ENCODE data around the gene SURF4.
A peak's percentile ranks its signal among the peaks of the same experiment; 100 is the strongest.
"Not testable (repeated sequence)": the region's sequence is repeated elsewhere in the genome, so short reads cannot be mapped to it uniquely, and the experiment has no call there.

The SURF4 gene

GRCh38 chr9:133396952-133397351 is 21.1 kb upstream of the SURF4 start:
- peak; percentile 45; the same call in 1 of the 2 replicates for TF ChIP-seq CTCF (conservative IDR thresholded peaks at IDR 0.05)
- no peak overlapping the region for H3K27ac ChIP-seq

- no peak overlapping the region for H3K27ac ChIP-seq
- no peak for TF ChIP-seq CTCF (conservative IDR thresholded peaks at IDR 0.05)
Measured at GRCh38 chr9:133394687-133395271, 18.9 kb upstream of the SURF4 start.

- H3K27ac ChIP-seq, result no peak overlapping the region
- no peak for TF ChIP-seq CTCF (conservative IDR thresholded peaks at IDR 0.05)
Measured at GRCh38 chr9:133393399-133393798, 17.5 kb upstream of the SURF4 start.

GRCh38 chr9:133392308-133392707 is 16.4 kb upstream of the SURF4 start:
- H3K27ac ChIP-seq, result not testable (repeated sequence)

- not testable (repeated sequence) for H3K27ac ChIP-seq
Measured at GRCh38 chr9:133391449-133391848, 15.6 kb upstream of the SURF4 start.

- H3K27ac ChIP-seq, result no peak overlapping the region
- no peak for TF ChIP-seq CTCF (conservative IDR thresholded peaks at IDR 0.05)
Measured at GRCh38 chr9:133390713-133391112, 14.9 kb upstream of the SURF4 start.

- H3K27ac ChIP-seq, result no peak overlapping the region
- TF ChIP-seq CTCF (conservative IDR thresholded peaks at IDR 0.05), result no peak
Measured at GRCh38 chr9:133389562-133389961, 13.7 kb upstream of the SURF4 start.

- no peak overlapping the region for H3K27ac ChIP-seq
- no peak for TF ChIP-seq CTCF (conservative IDR thresholded peaks at IDR 0.05)
Measured at GRCh38 chr9:133389025-133389557, 13.2 kb upstream of the SURF4 start.

GRCh38 chr9:133387680-133388079 is 11.8 kb upstream of the SURF4 start:
- H3K27ac ChIP-seq, result peak overlapping the region; percentile 45

More at GRCh38 chr9:133387680-133388079, 11.8 kb upstream of the SURF4 start:
- no peak for TF ChIP-seq CTCF (conservative IDR thresholded peaks at IDR 0.05)
